K562 (cell line): ENCODE measurements around the gene TRMT1. TPM values are rescaled to one million over a fixed set of nuclear protein-coding genes. Genes with fewer than 3 reads are reported as not detected.
A peak's percentile ranks its signal among the peaks of the same experiment; 100 is the strongest.

Experiments
- ARID1B ChIP-seq: fragments of 450-650 bp; IDR thresholded peaks from 2 replicates; pipeline ENCODE4 v1.6.1; 2016; ENCODE audit warnings: antibody characterized with exemption, mild to moderate bottlenecking, inconsistent platforms
- CGGBP1 ChIP-seq: fragments of 250-450 bp; sonication (Bioruptor Pico); IDR thresholded peaks from 2 replicates; pipeline ENCODE4 v1.9.0; 2021; ENCODE audit warnings: mild to moderate bottlenecking
- EP300 ChIP-seq: IDR thresholded peaks from 2 replicates; pipeline ENCODE4 v1.6.1; 2012; ENCODE audit warnings: low read length, improper control_type of control experiment
- KDM1A ChIP-seq, 2 experiments: fragments of 450-650 bp; IDR thresholded peaks; 2 replicates each; pipeline ENCODE4 v1.6.1; 2016; ENCODE audit warnings: mild to moderate bottlenecking in 2 of 2
- LARP7 ChIP-seq: fragments of 450-650 bp; IDR thresholded peaks from 2 replicates; pipeline ENCODE4 v1.6.1; 2016
- PCBP2 ChIP-seq: fragments of 200-400 bp; formaldehyde crosslinking; IDR thresholded peaks from 2 replicates; pipeline ENCODE4 v1.6.1; 2018; ENCODE audit warnings: low read length, low read depth, mild to moderate bottlenecking, moderate library complexity; ENCODE audit not compliant: poor library complexity, severe bottlenecking
- POLR2G ChIP-seq: fragments of 200-400 bp; formaldehyde crosslinking; IDR thresholded peaks from 2 replicates; pipeline ENCODE4 v1.6.1; 2017; ENCODE audit warnings: low read depth, mild to moderate bottlenecking, antibody characterized with exemption, low read length, moderate library complexity
- SIN3B ChIP-seq: fragments of 450-650 bp; IDR thresholded peaks from 2 replicates; pipeline ENCODE4 v1.6.1; 2017; ENCODE audit warnings: low read depth, mild to moderate bottlenecking, moderate library complexity
- SPI1 ChIP-seq: IDR thresholded peaks from 2 replicates; pipeline ENCODE4 v1.6.1; 2011; ENCODE audit warnings: low read depth, low read length, control low read depth, borderline replicate concordance
- SRSF3 ChIP-seq: fragments of 200-400 bp; formaldehyde crosslinking; IDR thresholded peaks from 2 replicates; pipeline ENCODE4 v1.6.1; 2016; ENCODE audit warnings: mild to moderate bottlenecking, low read length, moderate library complexity; ENCODE audit not compliant: insufficient read depth
- TAF9B ChIP-seq: fragments of 450-650 bp; IDR thresholded peaks from 2 replicates; pipeline ENCODE4 v1.6.1; 2018; ENCODE audit warnings: mild to moderate bottlenecking; ENCODE audit not compliant: partially characterized antibody
- TBP ChIP-seq: optimal IDR thresholded peaks from 2 replicates; pipeline ENCODE3; 2011; ENCODE audit warnings: low read depth, low read length, improper control_type of control experiment
- TFAP4 ChIP-seq: sonication (generic); formaldehyde crosslinking; IDR thresholded peaks from 2 replicates; pipeline ENCODE4 v1.8.0; 2022; ENCODE audit warnings: missing genetic modification reagents, mild to moderate bottlenecking, moderate library complexity, borderline replicate concordance
- ZEB2 ChIP-seq: fragments of 450-650 bp; IDR thresholded peaks from 2 replicates; pipeline ENCODE4 v1.6.1; 2016
- ZNF318 ChIP-seq, 2 experiments: fragments of 450-650 bp; IDR thresholded peaks; 2 replicates each; pipeline ENCODE4 v1.6.1; 2016; ENCODE audit warnings: mild to moderate bottlenecking in 2 of 2, borderline replicate concordance in 1 of 2, low read depth in 1 of 2, moderate library complexity in 1 of 2
- ZNF507 ChIP-seq: conservative IDR thresholded peaks from 2 replicates; pipeline ENCODE4 v1.6.1; 2017; ENCODE audit warnings: missing genetic modification characterization, missing compliant biosample characterization
- polyA plus RNA-seq, 8 experiments: library from polyadenylated mRNA; depleted of rRNA in 4 of 8; stranded (reverse) in 5 of 8; unstranded in 3 of 8; fragments of >200 nt; fragmentation: Nextera tagmentation in 2 of 8; fragmentation: Illumina TruSeq in 1 of 8; extraction: Ambion mirVana in 2 of 8; extraction: Trizol in 1 of 8; gene quantifications; 2 replicates each; pipeline versions ENCODE4 v1.2.1 to v1.2.3, GENCODE V29; 2011 to 2014; ENCODE audit warnings: inconsistent platforms in 1 of 8, missing spikeins in 1 of 8
- total RNA-seq, 7 experiments: library from RNA; depleted of rRNA in 6 of 7; stranded (reverse); fragments of >200 nt in 6 of 7; fragmentation: Illumina TruSeq in 2 of 7; extraction: Trizol in 2 of 7; gene quantifications; 2 replicates each; pipeline versions ENCODE4 v1.2.1 to v1.2.3, GENCODE V29; 2011 to 2021; ENCODE audit warnings: low replicate concordance in 1 of 7
- TF ChIP-seq, protein P1 (sequence below): fragments of 450-650 bp; IDR thresholded peaks from 2 replicates; pipeline ENCODE4 v1.6.1; 2017; ENCODE audit warnings: mild to moderate bottlenecking, moderate library complexity

The TRMT1 gene
- total and polyA plus RNA-seq, 9 of the 15 experiments (the other 6 are each of a cell fraction or from before 2014, with no cell fraction given): 5.8 to 158 (median 54.3) TPM

DNA sequence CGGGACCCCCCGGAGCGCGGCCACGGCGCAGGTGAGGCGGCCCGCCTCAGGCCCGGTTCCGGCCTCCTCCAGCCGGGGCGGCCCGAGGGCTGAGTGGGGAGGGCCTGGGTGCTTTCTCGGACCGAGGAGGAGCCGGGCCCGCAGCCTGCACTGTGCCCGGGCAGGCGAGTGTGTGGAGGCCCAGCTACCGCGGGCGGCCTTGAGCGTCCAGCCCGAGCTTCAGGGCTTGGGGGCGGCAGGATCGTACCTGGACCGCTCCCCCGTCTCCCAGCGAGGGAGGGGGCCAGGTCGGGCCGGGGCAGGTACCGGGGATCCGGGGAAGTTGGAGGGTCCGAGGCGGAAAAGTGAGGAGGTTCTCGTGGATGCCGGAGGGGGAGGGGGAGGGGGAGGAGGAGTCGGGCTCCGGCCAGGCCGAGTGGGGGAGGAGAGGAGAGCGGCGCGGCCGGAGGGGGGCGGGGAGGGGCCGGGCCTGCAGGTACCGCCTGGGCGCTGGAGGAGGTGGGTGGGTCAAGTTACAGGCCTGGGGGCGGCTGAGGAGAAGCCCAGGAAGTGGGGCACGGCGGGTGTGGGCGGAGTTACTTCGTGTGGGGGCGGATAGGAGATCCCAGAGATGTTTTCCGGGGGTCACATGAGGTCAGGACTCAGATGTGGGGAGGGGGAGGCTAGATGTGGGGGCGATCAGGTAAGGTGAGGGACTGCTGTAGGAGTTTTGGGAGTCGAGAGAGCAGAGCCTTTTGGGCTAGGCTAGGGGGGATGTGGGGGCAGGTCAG lies 2.1 kb upstream of the TRMT1 start (continued):
- TF ChIP-seq ARID1B (peak; percentile 65), TBP (no peak), CGGBP1 (CRISPR knock-in tag) (no peak), SRSF3 (0 out of 2 replicates have a peak, but pooled peaks have one; percentile 57), ZNF318 (IDR thresholded peaks at IDR 0.05; ENCODE audit: borderline replicate concordance in 1 of 2, low read depth in 1 of 2) (no peak), LARP7 (no peak), TAF9B (no peak), TFAP4 (CRISPR knock-in tag) (peak; percentile 55; the same call in 1 of the 2 replicates), ZNF507 (tag) (no peak), KDM1A (IDR thresholded peaks at IDR 0.05) (peak in 1 of 2 experiments; percentile 92; a peak in 2 of 4 replicates), ZEB2 (peak; percentile 55; the same call in 1 of the 2 replicates), PCBP2 (no peak), SPI1 (no peak; the same call in 1 of the 2 replicates), POLR2G (peak; percentile 67), SIN3B (no peak), EP300 (peak; percentile 34; the same call in 1 of the 2 replicates)
- TF ChIP-seq, protein P1, sequence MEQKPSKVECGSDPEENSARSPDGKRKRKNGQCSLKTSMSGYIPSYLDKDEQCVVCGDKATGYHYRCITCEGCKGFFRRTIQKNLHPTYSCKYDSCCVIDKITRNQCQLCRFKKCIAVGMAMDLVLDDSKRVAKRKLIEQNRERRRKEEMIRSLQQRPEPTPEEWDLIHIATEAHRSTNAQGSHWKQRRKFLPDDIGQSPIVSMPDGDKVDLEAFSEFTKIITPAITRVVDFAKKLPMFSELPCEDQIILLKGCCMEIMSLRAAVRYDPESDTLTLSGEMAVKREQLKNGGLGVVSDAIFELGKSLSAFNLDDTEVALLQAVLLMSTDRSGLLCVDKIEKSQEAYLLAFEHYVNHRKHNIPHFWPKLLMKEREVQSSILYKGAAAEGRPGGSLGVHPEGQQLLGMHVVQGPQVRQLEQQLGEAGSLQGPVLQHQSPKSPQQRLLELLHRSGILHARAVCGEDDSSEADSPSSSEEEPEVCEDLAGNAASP: peak; percentile 89
